Tibial nerve (tissue), 4 donors: ENCODE data around the gene ITPK1.

ENCODE experiments used
- CTCF ChIP-seq, 5 experiments: fragments of 200-600 bp in 3 of 5; fragments of 450-650 bp in 2 of 5; sonication (generic) in 3 of 5; IDR thresholded peaks; one replicate each; pipeline ENCODE4 v1.5.1; 2016 to 2019; ENCODE audit warnings: antibody characterized with exemption in 5 of 5, mild to moderate bottlenecking in 3 of 5, moderate library complexity in 2 of 5
- EP300 ChIP-seq, 2 donors: sonication (generic); formaldehyde crosslinking; IDR thresholded peaks; one replicate each; pipeline ENCODE4 v1.6.1; 2017; ENCODE audit warnings: antibody characterized with exemption in 2 of 2, mild to moderate bottlenecking in 1 of 2
- POLR2A ChIP-seq, 2 donors: fragments of 450-650 bp; IDR thresholded peaks; one replicate each; pipeline ENCODE4 v1.6.1; 2017; ENCODE audit warnings: antibody characterized with exemption in 2 of 2, mild to moderate bottlenecking in 2 of 2, moderate library complexity in 2 of 2

- TF ChIP-seq POLR2A (IDR thresholded peaks at IDR 0.05) = no peak
- TF ChIP-seq CTCF (IDR thresholded peaks at IDR 0.05) = no peak
- TF ChIP-seq EP300 (IDR thresholded peaks at IDR 0.05) = no peak
Measured at GRCh38 chr14:93062890-93063289, 52.8 kb downstream of the ITPK1 start.
